Measurements from ENCODE around the gene PRKAA2.

PRKAA2 gene

GRCh38 chr1:56709269-56709880, 64.3 kb downstream of the PRKAA2 start:
- DNase-seq (ENCODE audit: low read depth in 1 of 2, low spot score in 1 of 2) = peak; percentile 4 to 54
- in situ Hi-C loops (cut with HindIII; ENCODE audit: low pct_unique_long_range_greater_than_20kb, low sequenced_read_pairs) = no loop called here
- no peak for TF ChIP-seq JUND (IDR thresholded peaks at IDR 0.05; ENCODE audit: low read depth)

GRCh38 chr1:56709995-56710394, 64.9 kb downstream of the PRKAA2 start:
- no peak for DNase-seq (ENCODE audit: low read depth in 1 of 2, low spot score in 1 of 2)
- TF ChIP-seq JUND (IDR thresholded peaks at IDR 0.05; ENCODE audit: low read depth) = no peak
- in situ Hi-C loops (cut with HindIII; ENCODE audit: low pct_unique_long_range_greater_than_20kb, low sequenced_read_pairs) = no loop called here

- no peak for TF ChIP-seq JUND (IDR thresholded peaks at IDR 0.05; ENCODE audit: low read depth)
- in situ Hi-C loops (cut with HindIII; ENCODE audit: low pct_unique_long_range_greater_than_20kb, low sequenced_read_pairs) = no loop called here
- no peak for DNase-seq (ENCODE audit: low read depth in 1 of 2, low spot score in 1 of 2)
These were observed 65.5 kb downstream of the PRKAA2 start for GRCh38 chr1:56710646-56711045.

GRCh38 chr1:56712150-56712549, 67.0 kb downstream of the PRKAA2 start:
- in situ Hi-C loops (cut with HindIII; ENCODE audit: low pct_unique_long_range_greater_than_20kb, low sequenced_read_pairs) = no loop called here
- no peak for TF ChIP-seq JUND (IDR thresholded peaks at IDR 0.05; ENCODE audit: low read depth)
- DNase-seq (ENCODE audit: low read depth in 1 of 2, low spot score in 1 of 2) = no peak

GRCh38 chr1:56713112-56713511, 68.0 kb downstream of the PRKAA2 start:
- TF ChIP-seq JUND (IDR thresholded peaks at IDR 0.05; ENCODE audit: low read depth) = no peak
- in situ Hi-C loops (cut with HindIII; ENCODE audit: low pct_unique_long_range_greater_than_20kb, low sequenced_read_pairs) = no loop called here
- DNase-seq (ENCODE audit: low read depth in 1 of 2, low spot score in 1 of 2) = no peak

GRCh38 chr1:56715156-56715555, 70.0 kb downstream of the PRKAA2 start:
- in situ Hi-C loops (cut with HindIII; ENCODE audit: low pct_unique_long_range_greater_than_20kb, low sequenced_read_pairs) = no loop called here
- TF ChIP-seq JUND (IDR thresholded peaks at IDR 0.05; ENCODE audit: low read depth) = no peak
- DNase-seq (ENCODE audit: low read depth in 1 of 2, low spot score in 1 of 2) = no peak

GRCh38 chr1:56719171-56719570, 74.1 kb downstream of the PRKAA2 start:
- in situ Hi-C loops (cut with HindIII; ENCODE audit: low pct_unique_long_range_greater_than_20kb, low sequenced_read_pairs) = no loop called here
- DNase-seq (ENCODE audit: low read depth in 1 of 2, low spot score in 1 of 2) = no peak
- TF ChIP-seq JUND (IDR thresholded peaks at IDR 0.05; ENCODE audit: low read depth) = no peak

- no peak for DNase-seq (ENCODE audit: low read depth in 1 of 2, low spot score in 1 of 2)
- no peak for TF ChIP-seq JUND (IDR thresholded peaks at IDR 0.05; ENCODE audit: low read depth)
- in situ Hi-C loops (cut with HindIII; ENCODE audit: low pct_unique_long_range_greater_than_20kb, low sequenced_read_pairs) = no loop called here
These were observed 81.6 kb downstream of the PRKAA2 start for GRCh38 chr1:56726706-56727105.

GRCh38 chr1:56728964-56729363, 83.8 kb downstream of the PRKAA2 start:
- no peak for TF ChIP-seq JUND (IDR thresholded peaks at IDR 0.05; ENCODE audit: low read depth)
- DNase-seq (ENCODE audit: low read depth in 1 of 2, low spot score in 1 of 2) = no peak
- in situ Hi-C loops (cut with HindIII; ENCODE audit: low pct_unique_long_range_greater_than_20kb, low sequenced_read_pairs) = no loop called here

GRCh38 chr1:56745231-56745630, 100.1 kb downstream of the PRKAA2 start:
- TF ChIP-seq JUND (IDR thresholded peaks at IDR 0.05; ENCODE audit: low read depth) = no peak
- in situ Hi-C loops (cut with HindIII; ENCODE audit: low pct_unique_long_range_greater_than_20kb, low sequenced_read_pairs) = no loop called here
- no peak for DNase-seq (ENCODE audit: low read depth in 1 of 2, low spot score in 1 of 2)

- DNase-seq (ENCODE audit: low read depth in 1 of 2, low spot score in 1 of 2) = peak in 1 of 2 experiments; percentile 1
- no peak for TF ChIP-seq JUND (IDR thresholded peaks at IDR 0.05; ENCODE audit: low read depth)
These were observed 109.8 kb downstream of the PRKAA2 start for GRCh38 chr1:56754708-56755479.

GRCh38 chr1:56755911-56756310, 110.8 kb downstream of the PRKAA2 start:
- no peak for DNase-seq (ENCODE audit: low read depth in 1 of 2, low spot score in 1 of 2)
- in situ Hi-C loops (cut with HindIII; ENCODE audit: low pct_unique_long_range_greater_than_20kb, low sequenced_read_pairs) = no loop called here
- no peak for TF ChIP-seq JUND (IDR thresholded peaks at IDR 0.05; ENCODE audit: low read depth)

More at GRCh38 chr1:56754708-56755479, 109.8 kb downstream of the PRKAA2 start:
- in situ Hi-C loops (cut with HindIII; ENCODE audit: low pct_unique_long_range_greater_than_20kb, low sequenced_read_pairs) = no loop called here

- in situ Hi-C loops (cut with HindIII; ENCODE audit: low pct_unique_long_range_greater_than_20kb, low sequenced_read_pairs) = no loop called here
- DNase-seq (ENCODE audit: low read depth in 1 of 2, low spot score in 1 of 2) = peak; percentile 8 to 78
- no peak for TF ChIP-seq JUND (IDR thresholded peaks at IDR 0.05; ENCODE audit: low read depth)
These were observed 113.0 kb downstream of the PRKAA2 start for GRCh38 chr1:56758135-56758534.

Measured in T47D (cell line).